Keratinocyte (primary cell): ENCODE data around the gene TFB1M.

Experiments used
- EZH2 ChIP-seq: IDR thresholded peaks from one replicate; pipeline ENCODE4 v1.6.1; 2012; ENCODE audit warnings: inconsistent platforms, mild to moderate bottlenecking, low read length, moderate library complexity
- TF ChIP-seq, protein P1 (sequence below), 3 experiments: IDR thresholded peaks in 1 of 3; conservative IDR thresholded peaks in 1 of 3; optimal IDR thresholded peaks in 1 of 3; 2 replicates in 2 of 3; 3 replicates in 1 of 3; pipeline versions ENCODE3 to v1.5.1; 2011; ENCODE audit warnings: low read length in 3 of 3, mild to moderate bottlenecking in 3 of 3, moderate library complexity in 2 of 3, control low read depth in 1 of 3, inconsistent platforms in 1 of 3; ENCODE audit not compliant: insufficient read depth in 2 of 3; ENCODE audit errors: extremely low read depth in 1 of 3

GRCh38 chr6:155297669-155298068, 16.6 kb downstream of the TFB1M start:
- TF ChIP-seq, protein P1, sequence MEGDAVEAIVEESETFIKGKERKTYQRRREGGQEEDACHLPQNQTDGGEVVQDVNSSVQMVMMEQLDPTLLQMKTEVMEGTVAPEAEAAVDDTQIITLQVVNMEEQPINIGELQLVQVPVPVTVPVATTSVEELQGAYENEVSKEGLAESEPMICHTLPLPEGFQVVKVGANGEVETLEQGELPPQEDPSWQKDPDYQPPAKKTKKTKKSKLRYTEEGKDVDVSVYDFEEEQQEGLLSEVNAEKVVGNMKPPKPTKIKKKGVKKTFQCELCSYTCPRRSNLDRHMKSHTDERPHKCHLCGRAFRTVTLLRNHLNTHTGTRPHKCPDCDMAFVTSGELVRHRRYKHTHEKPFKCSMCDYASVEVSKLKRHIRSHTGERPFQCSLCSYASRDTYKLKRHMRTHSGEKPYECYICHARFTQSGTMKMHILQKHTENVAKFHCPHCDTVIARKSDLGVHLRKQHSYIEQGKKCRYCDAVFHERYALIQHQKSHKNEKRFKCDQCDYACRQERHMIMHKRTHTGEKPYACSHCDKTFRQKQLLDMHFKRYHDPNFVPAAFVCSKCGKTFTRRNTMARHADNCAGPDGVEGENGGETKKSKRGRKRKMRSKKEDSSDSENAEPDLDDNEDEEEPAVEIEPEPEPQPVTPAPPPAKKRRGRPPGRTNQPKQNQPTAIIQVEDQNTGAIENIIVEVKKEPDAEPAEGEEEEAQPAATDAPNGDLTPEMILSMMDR (optimal IDR thresholded peaks at IDR 0.05 in 1 of 3, IDR thresholded peaks at IDR 0.05 in 1 of 3, conservative IDR thresholded peaks at IDR 0.05 in 1 of 3; ENCODE audit: extremely low read depth in 1 of 3, insufficient read depth in 2 of 3, low read length in 3 of 3) = no peak
- no peak for TF ChIP-seq EZH2
